Uterus (tissue), 4 donors: ENCODE data around the gene SLC22A25. TPM values are rescaled to one million over a fixed set of nuclear protein-coding genes. Genes with fewer than 3 reads are reported as not detected.
A peak's percentile ranks its signal among the peaks of the same experiment; 100 is the strongest.

ENCODE experiments used
- DNase-seq, 2 donors: peaks; one replicate each; pipeline ENCODE4 v3.0.0-alpha.2; 2019 to 2020
- H3K27ac ChIP-seq, 2 donors: fragments of 200-600 bp; sonication (generic); 1 replicate in 1 of 2; 2 replicates in 1 of 2; pipeline ENCODE4 v1.5.1; 2016 to 2018
- H3K27me3 ChIP-seq, 2 donors: fragments of 200-600 bp; sonication (generic); one replicate each; pipeline ENCODE4 v1.5.1; 2018 to 2019; ENCODE audit warnings: control low read depth in 1 of 2
- H3K36me3 ChIP-seq, 2 donors: fragments of 200-600 bp; sonication (generic); one replicate each; pipeline ENCODE4 v1.5.1; 2019; ENCODE audit warnings: control low read depth in 1 of 2
- H3K4me1 ChIP-seq, 2 donors: fragments of 200-600 bp; sonication (generic); one replicate each; pipeline ENCODE4 v1.5.1; 2018 to 2019; ENCODE audit warnings: control low read depth in 1 of 2
- H3K4me3 ChIP-seq, 2 donors: fragments of 200-600 bp; sonication (generic); 1 replicate in 1 of 2; 2 replicates in 1 of 2; pipeline ENCODE4 v1.5.1; 2018 to 2019; ENCODE audit warnings: mild to moderate bottlenecking in 1 of 2
- H3K9me3 ChIP-seq, 2 donors: fragments of 200-600 bp; sonication (generic); one replicate each; pipeline ENCODE4 v1.5.1; 2019; ENCODE audit warnings: control low read depth in 1 of 2
- POLR2A ChIP-seq, 2 donors: fragments of 450-650 bp; IDR thresholded peaks; one replicate each; pipeline ENCODE4 v1.6.1; 2016; ENCODE audit warnings: antibody characterized with exemption in 2 of 2, mild to moderate bottlenecking in 1 of 2, moderate library complexity in 1 of 2
- intact Hi-C: fragments of 100-400 bp; cut with DNase I; formaldehyde crosslinking; loops from one replicate; pipeline ENCODE4 v1.15.1; 2023; ENCODE audit warnings: low total_unique reads
- total RNA-seq, 4 donors: library from RNA; depleted of rRNA in 3 of 4; stranded (reverse); fragments of >200 nt in 3 of 4; gene quantifications; one replicate each; pipeline versions ENCODE4 v1.1.0 to v1.2.4, GENCODE V29; 2014 to 2023
- TF ChIP-seq, protein P1 (sequence below), 4 experiments: fragments of 200-600 bp in 2 of 4; fragments of 450-650 bp in 2 of 4; sonication (generic) in 2 of 4; IDR thresholded peaks; one replicate each; pipeline ENCODE4 v1.5.1; 2016 to 2019; ENCODE audit warnings: antibody characterized with exemption in 4 of 4, mild to moderate bottlenecking in 2 of 4, moderate library complexity in 1 of 4
- donor health status: DM: yes; HTN: yes; CAD: no.

The SLC22A25 gene
- total RNA-seq, 4 donors from 2014 or later: not detected

DNA sequence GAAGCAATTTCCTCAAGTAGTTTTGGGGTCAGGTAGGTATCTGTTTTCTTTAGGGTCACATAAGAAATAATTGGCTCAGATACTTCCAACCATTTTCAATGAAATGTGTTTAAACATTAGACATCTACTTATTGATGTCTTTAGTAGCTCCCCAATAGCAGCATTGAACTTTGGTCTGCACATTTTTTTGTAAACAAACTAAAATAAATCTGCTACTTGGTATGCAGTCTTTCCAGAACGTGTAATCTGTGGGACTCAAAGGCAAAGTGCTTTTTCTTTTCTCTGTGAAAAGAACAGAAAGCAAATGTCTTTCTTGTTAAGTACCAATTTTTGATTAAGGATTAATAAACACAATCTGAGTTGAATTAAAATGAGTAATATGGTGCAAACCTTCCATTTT lies 13.6 kb downstream of the SLC22A25 start:
- no peak overlapping the region for H3K4me3 ChIP-seq
- DNase-seq: no peak
- H3K27ac ChIP-seq: no peak overlapping the region
- H3K4me1 ChIP-seq: peaks cover 0 to 4% of the 10 kb centered on the region in 2 donors
- H3K36me3 ChIP-seq: no peaks in the 10 kb centered on the region
- H3K9me3 ChIP-seq: no peaks in the 10 kb centered on the region
- H3K27me3 ChIP-seq: no peaks in the 10 kb centered on the region
- intact Hi-C loops: no loop called here
- no peak for TF ChIP-seq POLR2A (IDR thresholded peaks at IDR 0.05)
- TF ChIP-seq, protein P1, sequence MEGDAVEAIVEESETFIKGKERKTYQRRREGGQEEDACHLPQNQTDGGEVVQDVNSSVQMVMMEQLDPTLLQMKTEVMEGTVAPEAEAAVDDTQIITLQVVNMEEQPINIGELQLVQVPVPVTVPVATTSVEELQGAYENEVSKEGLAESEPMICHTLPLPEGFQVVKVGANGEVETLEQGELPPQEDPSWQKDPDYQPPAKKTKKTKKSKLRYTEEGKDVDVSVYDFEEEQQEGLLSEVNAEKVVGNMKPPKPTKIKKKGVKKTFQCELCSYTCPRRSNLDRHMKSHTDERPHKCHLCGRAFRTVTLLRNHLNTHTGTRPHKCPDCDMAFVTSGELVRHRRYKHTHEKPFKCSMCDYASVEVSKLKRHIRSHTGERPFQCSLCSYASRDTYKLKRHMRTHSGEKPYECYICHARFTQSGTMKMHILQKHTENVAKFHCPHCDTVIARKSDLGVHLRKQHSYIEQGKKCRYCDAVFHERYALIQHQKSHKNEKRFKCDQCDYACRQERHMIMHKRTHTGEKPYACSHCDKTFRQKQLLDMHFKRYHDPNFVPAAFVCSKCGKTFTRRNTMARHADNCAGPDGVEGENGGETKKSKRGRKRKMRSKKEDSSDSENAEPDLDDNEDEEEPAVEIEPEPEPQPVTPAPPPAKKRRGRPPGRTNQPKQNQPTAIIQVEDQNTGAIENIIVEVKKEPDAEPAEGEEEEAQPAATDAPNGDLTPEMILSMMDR (IDR thresholded peaks at IDR 0.05): no peak

DNA sequence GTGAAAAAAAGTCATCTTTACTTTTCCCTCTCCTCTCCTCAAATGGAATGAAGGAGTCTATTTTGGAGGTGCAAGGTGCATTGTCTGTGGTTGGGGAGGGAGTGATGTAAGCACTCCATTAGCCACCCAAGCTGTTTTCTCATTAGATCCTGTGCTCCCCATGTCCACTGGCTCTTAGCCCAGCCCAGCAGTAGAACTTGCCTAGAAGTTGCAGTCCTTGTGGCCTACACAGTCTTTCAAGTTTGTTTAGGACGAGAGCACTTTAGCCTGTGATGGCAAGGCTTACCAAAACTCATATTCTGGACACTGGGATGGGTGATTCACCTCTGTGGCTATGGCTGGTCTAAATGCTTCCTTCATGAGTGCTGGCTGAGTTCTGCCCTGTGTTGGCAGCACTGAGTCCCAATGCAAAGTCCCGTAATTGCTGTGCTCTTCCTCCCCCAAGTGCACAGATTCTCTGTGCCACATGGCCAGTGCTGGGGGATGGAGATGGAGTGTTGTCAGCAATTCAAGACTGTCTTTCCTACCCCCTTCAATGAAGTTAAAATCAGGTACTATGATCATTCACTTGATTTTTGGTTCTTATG lies 15.8 kb downstream of the SLC22A25 start:
- TF ChIP-seq POLR2A (IDR thresholded peaks at IDR 0.05): no peak
- TF ChIP-seq, protein P1 (IDR thresholded peaks at IDR 0.05): no peak
- no peak for DNase-seq
- H3K27me3 ChIP-seq: no peaks in the 10 kb centered on the region
- H3K27ac ChIP-seq: no peak overlapping the region
- no peaks in the 10 kb centered on the region for H3K36me3 ChIP-seq
- H3K4me1 ChIP-seq: peaks cover 0 to 4% of the 10 kb centered on the region in 2 donors
- no peaks in the 10 kb centered on the region for H3K9me3 ChIP-seq
- intact Hi-C loops: no loop called here
- no peak overlapping the region for H3K4me3 ChIP-seq

- Histone ChIP-seq H3K27me3 (no peaks in the 10 kb centered on the region), H3K9me3 (no peaks in the 10 kb centered on the region), H3K4me3 (no peak overlapping the region), H3K36me3 (no peaks in the 10 kb centered on the region), H3K27ac (no peak overlapping the region), H3K4me1 (peaks cover 0 to 4% of the 10 kb centered on the region in 2 donors)
- intact Hi-C loops: no loop called here
- TF ChIP-seq POLR2A (IDR thresholded peaks at IDR 0.05): no peak
- TF ChIP-seq, protein P1 (IDR thresholded peaks at IDR 0.05): no peak
- DNase-seq: no peak
Observed at GRCh38 chr11:63226488-63227114, 16.8 kb downstream of the SLC22A25 start.

DNA sequence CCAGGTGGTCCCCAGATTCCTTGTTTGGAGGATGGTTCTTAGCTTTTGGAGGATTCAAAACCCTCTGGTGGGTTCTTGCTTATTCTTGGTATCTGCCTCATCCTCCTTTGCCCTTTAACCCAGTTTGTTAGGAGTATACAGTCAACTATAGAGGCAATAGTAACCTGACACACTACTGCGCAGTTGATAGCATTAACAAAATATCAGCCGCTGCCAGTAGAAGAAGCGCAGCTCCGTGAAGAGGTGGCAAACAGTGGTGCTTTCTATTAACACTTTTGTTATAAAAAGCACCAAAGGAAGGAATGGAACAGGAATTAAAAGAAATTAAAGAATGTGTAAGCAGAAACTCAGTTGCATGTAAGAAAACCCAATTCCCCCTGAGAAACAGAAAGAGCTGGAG lies 29.3 kb downstream of the SLC22A25 start:
- no peak for TF ChIP-seq POLR2A (IDR thresholded peaks at IDR 0.05)
- TF ChIP-seq, protein P1 (IDR thresholded peaks at IDR 0.05): no peak
- no peak for DNase-seq
- Histone ChIP-seq H3K9me3 (no peaks in the 10 kb centered on the region), H3K4me1 (no peaks in the 10 kb centered on the region), H3K27ac (no peak overlapping the region), H3K27me3 (no peaks in the 10 kb centered on the region), H3K4me3 (no peak overlapping the region), H3K36me3 (no peaks in the 10 kb centered on the region)
- intact Hi-C loops: no loop called here

DNA sequence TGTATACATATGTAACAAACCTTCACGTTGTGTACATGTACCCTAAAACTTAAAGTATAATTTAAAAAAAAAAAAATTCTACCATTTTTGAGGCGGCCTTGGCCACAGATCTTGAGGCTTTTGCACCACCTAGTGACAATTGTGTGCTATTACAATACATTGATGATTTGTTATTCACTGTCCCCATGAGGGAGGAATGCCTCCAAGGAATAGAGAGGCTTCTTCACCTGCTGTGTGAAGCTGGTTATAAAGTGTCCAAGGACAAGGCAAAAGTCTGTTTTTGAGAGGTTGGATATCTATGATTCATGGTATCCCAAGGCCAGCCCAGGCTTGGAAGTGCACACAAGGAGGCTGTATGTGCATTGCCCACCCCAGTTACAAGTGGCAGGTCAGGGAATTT lies 30.7 kb downstream of the SLC22A25 start:
- no peaks in the 10 kb centered on the region for H3K4me1 ChIP-seq
- no peaks in the 10 kb centered on the region for H3K36me3 ChIP-seq
- H3K27me3 ChIP-seq: no peaks in the 10 kb centered on the region
- no peak overlapping the region for H3K27ac ChIP-seq
- H3K9me3 ChIP-seq: no peaks in the 10 kb centered on the region
- H3K4me3 ChIP-seq: no peak overlapping the region
- no peak for DNase-seq
- intact Hi-C loops: no loop called here
- TF ChIP-seq, protein P1 (IDR thresholded peaks at IDR 0.05): peak in 2 of 4 experiments; percentile 18 to 20
- no peak for TF ChIP-seq POLR2A (IDR thresholded peaks at IDR 0.05)
